ENCODE results near the gene PGM2L1.
A peak's percentile ranks its signal among the peaks of the same experiment; 100 is the strongest.

PGM2L1 gene

GRCh38 chr11:74320538-74320937 lies 77.7 kb downstream of the PGM2L1 start:
- no peak for DNase-seq (ENCODE audit: extremely low read depth, low read depth)
- no peak overlapping the region for H3K4me3 ChIP-seq (replicated peaks; ENCODE audit: low read depth, low read length)
- TF ChIP-seq CTCF (IDR thresholded peaks at IDR 0.05; ENCODE audit: low read depth, low read length, missing control alignments): no peak

GRCh38 chr11:74319139-74319816 lies 79.0 kb downstream of the PGM2L1 start:
- no peak overlapping the region for H3K4me3 ChIP-seq (replicated peaks; ENCODE audit: low read depth, low read length)
- no peak for TF ChIP-seq CTCF (IDR thresholded peaks at IDR 0.05; ENCODE audit: low read depth, low read length, missing control alignments)
- DNase-seq (ENCODE audit: extremely low read depth, low read depth): peak; percentile 67

GRCh38 chr11:74318241-74318932 lies 79.8 kb downstream of the PGM2L1 start:
- TF ChIP-seq CTCF (IDR thresholded peaks at IDR 0.05; ENCODE audit: low read depth, low read length, missing control alignments): no peak
- DNase-seq (ENCODE audit: extremely low read depth, low read depth): no peak
- H3K4me3 ChIP-seq (replicated peaks; ENCODE audit: low read depth, low read length): no peak overlapping the region

- no peak for DNase-seq (ENCODE audit: extremely low read depth, low read depth)
- no peak for TF ChIP-seq CTCF (IDR thresholded peaks at IDR 0.05; ENCODE audit: low read depth, low read length, missing control alignments)
- H3K4me3 ChIP-seq (replicated peaks; ENCODE audit: low read depth, low read length): no peak overlapping the region
Observed at GRCh38 chr11:74316772-74317505, 81.3 kb downstream of the PGM2L1 start.

- DNase-seq (ENCODE audit: extremely low read depth, low read depth): no peak
- no peak overlapping the region for H3K4me3 ChIP-seq (replicated peaks; ENCODE audit: low read depth, low read length)
- no peak for TF ChIP-seq CTCF (IDR thresholded peaks at IDR 0.05; ENCODE audit: low read depth, low read length, missing control alignments)
Observed at GRCh38 chr11:74312326-74312725, 85.9 kb downstream of the PGM2L1 start.

- no peak for DNase-seq (ENCODE audit: extremely low read depth, low read depth)
- TF ChIP-seq CTCF (IDR thresholded peaks at IDR 0.05; ENCODE audit: low read depth, low read length, missing control alignments): peak; percentile 5
- peak within 1 kb of the TSS; percentile 43 for H3K4me3 ChIP-seq (replicated peaks; ENCODE audit: low read depth, low read length)
Observed at GRCh38 chr11:74311352-74311926, 86.8 kb downstream of the PGM2L1 start, which contains the start of gene P4HA3. Gene P4HA3 (minus strand): TSS chr11:74311640. CDS start chr11:74311611, 29 bp downstream.
